Measurements from ENCODE around the gene VAV3. TPM values are rescaled to one million over a fixed set of nuclear protein-coding genes. Genes with fewer than 3 reads are reported as not detected.

The VAV3 gene
- total and polyA plus RNA-seq, 2 of the 8 experiments (the other 6 are each of a cell fraction or from before 2014, with no cell fraction given): 2.9 to 7.9 TPM

GRCh38 chr1:107687849-107688753 lies 276.9 kb downstream of the VAV3 start (continued):
- no peak for TF ChIP-seq BACH1 (IDR thresholded peaks at IDR 0.05; ENCODE audit: low read length)
- no peak for TF ChIP-seq JUND (IDR thresholded peaks at IDR 0.05; ENCODE audit: low read length)
- TF ChIP-seq CTBP2 (IDR thresholded peaks at IDR 0.05; ENCODE audit: borderline replicate concordance, insufficient read depth, insufficient read length, low read length): no peak
- no peak for TF ChIP-seq MAFK (IDR thresholded peaks at IDR 0.05; ENCODE audit: low read depth, low read length)
- no peak for TF ChIP-seq RFX5 (IDR thresholded peaks at IDR 0.05; ENCODE audit: borderline replicate concordance, low read depth, low read length)
- no peak for TF ChIP-seq CBX8 (IDR thresholded peaks at IDR 0.05; ENCODE audit: borderline replicate concordance, low read depth, low read length)
